HepG2 (cell line): ENCODE measurements around the gene TMEM79.

ENCODE experiments used
- TBL1XR1 ChIP-seq: fragments of 150-350 bp; IDR thresholded peaks from 2 replicates; pipeline ENCODE4 v1.6.1; 2014; ENCODE audit warnings: borderline replicate concordance, low read length; ENCODE audit not compliant: partially characterized antibody
- TF ChIP-seq, protein P1 (sequence below): sonication (generic); formaldehyde crosslinking; IDR thresholded peaks from 2 replicates; pipeline ENCODE4 v1.8.1; 2022; ENCODE audit warnings: low read depth, mild to moderate bottlenecking, missing genetic modification reagents
- TF ChIP-seq, protein P2 (sequence below), 2 experiments: sonication (generic) in 1 of 2; formaldehyde crosslinking in 1 of 2; IDR thresholded peaks; 2 replicates each; pipeline versions ENCODE4 v1.5.1 to v1.6.1; 2011 to 2020; ENCODE audit warnings: borderline replicate concordance in 1 of 2, low read depth in 1 of 2, low read length in 1 of 2, mild to moderate bottlenecking in 1 of 2, missing genetic modification reagents in 1 of 2, moderate library complexity in 1 of 2
- TF ChIP-seq, protein P3 (sequence below): sonication (generic); formaldehyde crosslinking; IDR thresholded peaks from 2 replicates; pipeline ENCODE4 v1.5.1; 2020; ENCODE audit warnings: mild to moderate bottlenecking, missing genetic modification reagents, moderate library complexity

DNA sequence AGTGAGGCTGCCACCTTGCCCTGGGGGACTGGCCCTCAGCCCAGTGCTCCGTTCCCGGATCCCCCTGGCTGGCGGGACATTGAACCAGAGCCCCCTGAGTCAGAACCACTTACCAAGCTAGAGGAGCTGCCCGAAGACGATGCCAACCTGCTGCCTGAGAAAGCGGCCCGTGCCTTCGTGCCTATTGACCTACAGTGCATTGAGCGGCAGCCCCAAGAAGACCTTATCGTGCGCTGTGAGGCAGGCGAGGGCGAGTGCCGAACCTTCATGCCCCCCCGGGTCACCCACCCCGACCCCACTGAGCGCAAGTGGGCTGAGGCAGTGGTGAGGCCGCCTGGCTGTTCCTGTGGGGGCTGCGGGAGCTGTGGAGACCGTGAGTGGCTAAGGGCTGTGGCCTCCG lies 1.3 kb downstream of the TMEM79 start:
- TF ChIP-seq, protein P1, sequence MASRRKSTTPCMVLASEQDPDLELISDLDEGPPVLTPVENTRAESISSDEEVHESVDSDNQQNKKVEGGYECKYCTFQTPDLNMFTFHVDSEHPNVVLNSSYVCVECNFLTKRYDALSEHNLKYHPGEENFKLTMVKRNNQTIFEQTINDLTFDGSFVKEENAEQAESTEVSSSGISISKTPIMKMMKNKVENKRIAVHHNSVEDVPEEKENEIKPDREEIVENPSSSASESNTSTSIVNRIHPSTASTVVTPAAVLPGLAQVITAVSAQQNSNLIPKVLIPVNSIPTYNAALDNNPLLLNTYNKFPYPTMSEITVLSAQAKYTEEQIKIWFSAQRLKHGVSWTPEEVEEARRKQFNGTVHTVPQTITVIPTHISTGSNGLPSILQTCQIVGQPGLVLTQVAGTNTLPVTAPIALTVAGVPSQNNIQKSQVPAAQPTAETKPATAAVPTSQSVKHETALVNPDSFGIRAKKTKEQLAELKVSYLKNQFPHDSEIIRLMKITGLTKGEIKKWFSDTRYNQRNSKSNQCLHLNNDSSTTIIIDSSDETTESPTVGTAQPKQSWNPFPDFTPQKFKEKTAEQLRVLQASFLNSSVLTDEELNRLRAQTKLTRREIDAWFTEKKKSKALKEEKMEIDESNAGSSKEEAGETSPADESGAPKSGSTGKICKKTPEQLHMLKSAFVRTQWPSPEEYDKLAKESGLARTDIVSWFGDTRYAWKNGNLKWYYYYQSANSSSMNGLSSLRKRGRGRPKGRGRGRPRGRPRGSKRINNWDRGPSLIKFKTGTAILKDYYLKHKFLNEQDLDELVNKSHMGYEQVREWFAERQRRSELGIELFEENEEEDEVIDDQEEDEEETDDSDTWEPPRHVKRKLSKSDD (CRISPR knock-in tag): no peak
- TF ChIP-seq, protein P2, sequence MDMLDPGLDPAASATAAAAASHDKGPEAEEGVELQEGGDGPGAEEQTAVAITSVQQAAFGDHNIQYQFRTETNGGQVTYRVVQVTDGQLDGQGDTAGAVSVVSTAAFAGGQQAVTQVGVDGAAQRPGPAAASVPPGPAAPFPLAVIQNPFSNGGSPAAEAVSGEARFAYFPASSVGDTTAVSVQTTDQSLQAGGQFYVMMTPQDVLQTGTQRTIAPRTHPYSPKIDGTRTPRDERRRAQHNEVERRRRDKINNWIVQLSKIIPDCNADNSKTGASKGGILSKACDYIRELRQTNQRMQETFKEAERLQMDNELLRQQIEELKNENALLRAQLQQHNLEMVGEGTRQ (IDR thresholded peaks at IDR 0.05; ENCODE audit: low read depth, low read length): no peak
- TF ChIP-seq, protein P2 (CRISPR knock-in tag; IDR thresholded peaks at IDR 0.05; ENCODE audit: borderline replicate concordance): no peak
- no peak for TF ChIP-seq TBL1XR1
- TF ChIP-seq, protein P3, sequence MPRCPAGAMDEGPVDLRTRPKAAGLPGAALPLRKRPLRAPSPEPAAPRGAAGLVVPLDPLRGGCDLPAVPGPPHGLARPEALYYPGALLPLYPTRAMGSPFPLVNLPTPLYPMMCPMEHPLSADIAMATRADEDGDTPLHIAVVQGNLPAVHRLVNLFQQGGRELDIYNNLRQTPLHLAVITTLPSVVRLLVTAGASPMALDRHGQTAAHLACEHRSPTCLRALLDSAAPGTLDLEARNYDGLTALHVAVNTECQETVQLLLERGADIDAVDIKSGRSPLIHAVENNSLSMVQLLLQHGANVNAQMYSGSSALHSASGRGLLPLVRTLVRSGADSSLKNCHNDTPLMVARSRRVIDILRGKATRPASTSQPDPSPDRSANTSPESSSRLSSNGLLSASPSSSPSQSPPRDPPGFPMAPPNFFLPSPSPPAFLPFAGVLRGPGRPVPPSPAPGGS: no peak
